GM18907 (cell line): ENCODE results near the gene UHRF2.
"Not testable (repeated sequence)": the region's sequence is repeated elsewhere in the genome, so short reads cannot be mapped to it uniquely, and the experiment has no call there.

Experiments used
- ATAC-seq: cut with Tn5 transposase; IDR thresholded peaks from one replicate; pipeline ENCODE4 v1.9.1; 2021; ENCODE audit warnings: mild to moderate bottlenecking, moderate library complexity; ENCODE audit not compliant: unreplicated experiment

Gene UHRF2, protein sequence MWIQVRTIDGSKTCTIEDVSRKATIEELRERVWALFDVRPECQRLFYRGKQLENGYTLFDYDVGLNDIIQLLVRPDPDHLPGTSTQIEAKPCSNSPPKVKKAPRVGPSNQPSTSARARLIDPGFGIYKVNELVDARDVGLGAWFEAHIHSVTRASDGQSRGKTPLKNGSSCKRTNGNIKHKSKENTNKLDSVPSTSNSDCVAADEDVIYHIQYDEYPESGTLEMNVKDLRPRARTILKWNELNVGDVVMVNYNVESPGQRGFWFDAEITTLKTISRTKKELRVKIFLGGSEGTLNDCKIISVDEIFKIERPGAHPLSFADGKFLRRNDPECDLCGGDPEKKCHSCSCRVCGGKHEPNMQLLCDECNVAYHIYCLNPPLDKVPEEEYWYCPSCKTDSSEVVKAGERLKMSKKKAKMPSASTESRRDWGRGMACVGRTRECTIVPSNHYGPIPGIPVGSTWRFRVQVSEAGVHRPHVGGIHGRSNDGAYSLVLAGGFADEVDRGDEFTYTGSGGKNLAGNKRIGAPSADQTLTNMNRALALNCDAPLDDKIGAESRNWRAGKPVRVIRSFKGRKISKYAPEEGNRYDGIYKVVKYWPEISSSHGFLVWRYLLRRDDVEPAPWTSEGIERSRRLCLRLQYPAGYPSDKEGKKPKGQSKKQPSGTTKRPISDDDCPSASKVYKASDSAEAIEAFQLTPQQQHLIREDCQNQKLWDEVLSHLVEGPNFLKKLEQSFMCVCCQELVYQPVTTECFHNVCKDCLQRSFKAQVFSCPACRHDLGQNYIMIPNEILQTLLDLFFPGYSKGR

DNA sequence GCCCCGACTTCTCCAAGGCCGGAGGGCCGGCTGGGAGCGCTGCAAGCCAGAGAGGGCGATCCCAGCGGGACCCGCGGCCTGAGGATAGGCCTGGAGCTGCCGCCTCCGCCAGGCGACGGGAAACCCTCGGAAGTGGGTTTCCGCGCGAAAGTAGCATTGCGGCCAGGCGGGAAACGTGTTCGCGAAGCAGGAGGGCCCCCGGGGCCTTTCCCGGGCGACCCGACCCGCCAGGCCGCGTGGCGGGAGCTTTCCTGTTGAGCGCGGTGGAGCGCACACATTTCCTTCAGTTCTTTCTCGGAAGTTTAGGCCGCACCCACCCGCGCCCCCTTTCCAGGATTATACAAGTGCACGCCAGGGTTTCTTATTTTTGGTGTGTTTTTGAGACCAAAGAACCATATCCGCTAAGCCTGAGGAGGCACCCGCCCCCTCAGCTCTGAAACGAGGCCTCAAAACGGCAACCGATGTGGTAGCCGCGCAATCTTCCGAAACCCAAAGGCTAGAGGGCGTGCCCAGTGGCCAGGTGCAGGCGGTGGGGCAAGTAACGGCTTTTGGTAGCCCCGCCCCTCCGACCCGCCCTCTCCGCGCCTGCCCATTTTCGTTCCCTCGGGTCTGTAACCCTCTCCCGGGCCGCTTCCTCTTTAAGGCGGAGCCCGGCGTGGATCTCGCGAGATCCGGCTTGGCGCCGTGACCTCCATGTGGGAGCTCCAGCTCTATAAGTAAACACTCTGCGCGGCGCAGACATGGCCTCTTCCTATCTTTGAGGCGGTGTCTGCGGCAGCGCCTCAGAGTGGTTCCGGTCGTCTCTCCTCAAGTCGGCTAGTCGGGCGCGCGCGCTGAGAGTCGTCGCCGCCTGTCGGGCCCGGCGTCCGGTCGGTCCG, at the start of gene UHRF2:
Gene UHRF2 (plus strand): TSS at position 713 of the 878 bp plus-strand sequence. CDS start 292 bp downstream, outside the sequence.
- ATAC-seq = peak; percentile 83

GRCh38 chr9:6367128-6367890, 45.7 kb upstream of the UHRF2 start:
- ATAC-seq = no peak

- ATAC-seq = no peak
Observed at GRCh38 chr9:6368831-6369230, 44.2 kb upstream of the UHRF2 start.

- ATAC-seq = not testable (repeated sequence)
Observed at GRCh38 chr9:6381477-6382012, 31.5 kb upstream of the UHRF2 start.

- no peak for ATAC-seq
Observed at GRCh38 chr9:6382681-6383080, 30.3 kb upstream of the UHRF2 start.

DNA sequence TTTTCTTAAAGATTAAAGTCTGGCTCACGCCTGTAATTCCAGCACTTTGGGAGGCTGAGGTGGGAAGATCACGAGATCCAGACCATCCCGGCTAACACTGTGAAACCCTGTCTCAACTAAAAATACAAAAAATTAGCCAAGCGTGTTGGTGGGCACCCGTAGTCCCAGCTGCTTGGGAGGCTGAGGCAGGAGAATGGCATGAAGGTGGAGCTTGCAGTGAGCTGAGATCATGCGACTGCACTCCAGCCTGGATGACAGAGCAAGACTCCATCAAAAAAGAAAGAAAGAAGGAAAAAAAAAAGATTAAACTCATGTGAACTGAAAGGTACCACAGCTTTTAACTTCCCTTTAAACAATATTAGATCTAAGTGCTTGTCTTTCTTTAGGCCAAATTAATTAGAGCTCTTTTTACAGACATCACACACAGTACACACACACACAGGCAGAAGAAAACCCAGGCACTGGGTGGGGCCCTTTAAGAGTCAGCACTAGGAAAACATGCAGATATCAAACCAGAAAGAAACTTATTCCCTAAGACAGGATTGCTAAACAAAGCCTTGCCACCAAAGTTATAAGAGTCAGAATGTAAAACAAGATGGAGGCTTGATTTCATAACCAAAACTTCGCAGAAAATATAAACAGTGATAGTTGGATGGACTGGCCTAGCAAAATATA, 29.3 kb upstream of the UHRF2 start:
- ATAC-seq = no peak

- no peak for ATAC-seq
Observed at GRCh38 chr9:6384732-6385131, 28.3 kb upstream of the UHRF2 start.

DNA sequence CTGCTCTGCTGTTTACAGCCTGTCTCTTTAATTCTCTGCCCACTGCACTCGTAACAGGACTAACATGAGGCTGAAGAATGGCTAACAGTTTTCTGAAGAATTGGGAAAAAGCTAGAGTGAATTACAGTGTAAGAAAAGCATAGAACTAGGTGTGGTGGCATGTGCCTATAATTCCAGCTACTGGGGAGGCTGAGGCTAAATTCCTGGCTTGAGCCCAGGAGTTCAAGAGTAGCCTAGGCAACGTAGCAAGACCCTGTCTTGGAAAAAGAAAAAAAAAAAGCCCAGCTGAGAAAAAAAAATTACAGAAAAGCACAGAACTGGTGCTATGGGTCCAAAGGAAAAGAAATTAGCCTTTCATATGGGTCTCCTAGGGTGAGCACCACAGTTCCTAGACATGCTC, 13.9 kb upstream of the UHRF2 start:
- no peak for ATAC-seq

DNA sequence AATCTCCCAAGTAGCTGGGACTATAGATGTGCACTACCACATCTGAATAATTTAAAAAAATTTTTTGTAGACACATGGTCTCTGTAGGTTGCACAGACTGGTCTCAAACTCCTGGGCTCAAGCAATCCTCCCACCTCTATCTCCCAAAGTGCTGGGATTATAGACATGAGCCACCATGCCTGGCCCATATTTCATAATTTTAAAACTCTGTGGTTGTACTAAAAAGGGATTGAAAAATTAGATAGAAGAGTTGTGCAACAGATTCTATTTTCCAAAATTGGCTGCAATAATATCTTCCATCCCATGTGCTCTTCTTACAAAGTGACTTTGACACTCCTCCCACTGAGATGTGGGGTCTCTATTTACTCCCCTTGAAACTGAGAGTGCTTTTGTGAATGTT, 7.6 kb upstream of the UHRF2 start:
- ATAC-seq = no peak

GRCh38 chr9:6407778-6408177, 5.2 kb upstream of the UHRF2 start:
- no peak for ATAC-seq

GRCh38 chr9:6408320-6408719, 4.7 kb upstream of the UHRF2 start:
- no peak for ATAC-seq

GRCh38 chr9:6409811-6410210, 3.2 kb upstream of the UHRF2 start:
- ATAC-seq = no peak

- ATAC-seq = no peak
Observed at GRCh38 chr9:6410633-6411032, 2.4 kb upstream of the UHRF2 start.

GRCh38 chr9:6413365-6414246, 607 bp downstream of the UHRF2 start:
- peak; percentile 29 for ATAC-seq

DNA sequence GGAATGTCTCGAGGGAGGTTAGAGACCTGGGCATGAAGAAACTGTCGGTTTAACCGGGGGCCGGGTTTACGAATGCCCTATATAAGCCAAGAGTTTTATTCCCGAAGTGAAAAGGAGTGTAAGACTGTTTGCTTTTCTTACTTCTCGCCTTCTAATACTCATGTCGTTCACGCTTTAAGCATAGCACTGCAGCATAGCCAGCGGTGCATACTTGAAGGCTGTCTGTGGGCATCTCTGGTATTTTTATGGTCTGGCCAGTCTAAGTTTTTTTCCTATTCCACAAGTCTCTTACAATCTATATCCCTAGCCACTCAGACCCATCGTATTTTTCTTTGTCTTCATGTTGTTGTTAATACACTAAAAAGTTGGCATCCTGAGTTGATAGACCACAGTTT, 1.2 kb downstream of the UHRF2 start:
- no peak for ATAC-seq

- ATAC-seq = no peak
Observed at GRCh38 chr9:6415266-6415665, 2.3 kb downstream of the UHRF2 start.

- no peak for ATAC-seq
Observed at GRCh38 chr9:6417186-6417585, 4.2 kb downstream of the UHRF2 start.

DNA sequence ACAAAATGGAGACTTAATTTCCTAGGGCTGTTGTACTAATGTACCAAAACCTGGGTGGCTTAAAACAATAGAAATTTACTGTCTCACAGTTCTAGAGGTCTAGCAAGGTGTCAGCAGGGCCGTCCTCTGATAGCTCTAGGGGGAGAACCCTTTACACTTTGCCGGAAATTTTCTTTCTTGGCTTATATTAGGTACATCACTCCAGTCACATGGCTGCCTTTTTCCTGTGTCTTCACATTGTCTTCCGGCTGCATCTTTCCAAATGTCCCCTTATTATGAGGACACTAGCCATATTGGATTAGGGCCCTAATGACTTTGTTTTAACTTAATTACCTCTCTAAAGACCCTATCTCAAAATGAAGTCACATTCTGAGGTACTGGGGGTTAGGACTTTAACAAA, 5.8 kb downstream of the UHRF2 start:
- no peak for ATAC-seq

GRCh38 chr9:6424940-6425339, 11.9 kb downstream of the UHRF2 start:
- ATAC-seq = no peak
